Stimulated activated CD8-positive, alpha-beta memory T cell treated with anti-CD3 and anti-CD28 coated beads, Interleukin-15, amount 100 ng/mL, for 1 hour (primary cell): ENCODE data around the gene ALPP.
"Not testable (repeated sequence)": the region's sequence is repeated elsewhere in the genome, so short reads cannot be mapped to it uniquely, and the experiment has no call there.

Experiments used
- DNase-seq: peaks from one replicate; pipeline ENCODE4 v3.0.0-alpha.2; 2020; ENCODE audit warnings: low read depth

Gene ALPP

DNA sequence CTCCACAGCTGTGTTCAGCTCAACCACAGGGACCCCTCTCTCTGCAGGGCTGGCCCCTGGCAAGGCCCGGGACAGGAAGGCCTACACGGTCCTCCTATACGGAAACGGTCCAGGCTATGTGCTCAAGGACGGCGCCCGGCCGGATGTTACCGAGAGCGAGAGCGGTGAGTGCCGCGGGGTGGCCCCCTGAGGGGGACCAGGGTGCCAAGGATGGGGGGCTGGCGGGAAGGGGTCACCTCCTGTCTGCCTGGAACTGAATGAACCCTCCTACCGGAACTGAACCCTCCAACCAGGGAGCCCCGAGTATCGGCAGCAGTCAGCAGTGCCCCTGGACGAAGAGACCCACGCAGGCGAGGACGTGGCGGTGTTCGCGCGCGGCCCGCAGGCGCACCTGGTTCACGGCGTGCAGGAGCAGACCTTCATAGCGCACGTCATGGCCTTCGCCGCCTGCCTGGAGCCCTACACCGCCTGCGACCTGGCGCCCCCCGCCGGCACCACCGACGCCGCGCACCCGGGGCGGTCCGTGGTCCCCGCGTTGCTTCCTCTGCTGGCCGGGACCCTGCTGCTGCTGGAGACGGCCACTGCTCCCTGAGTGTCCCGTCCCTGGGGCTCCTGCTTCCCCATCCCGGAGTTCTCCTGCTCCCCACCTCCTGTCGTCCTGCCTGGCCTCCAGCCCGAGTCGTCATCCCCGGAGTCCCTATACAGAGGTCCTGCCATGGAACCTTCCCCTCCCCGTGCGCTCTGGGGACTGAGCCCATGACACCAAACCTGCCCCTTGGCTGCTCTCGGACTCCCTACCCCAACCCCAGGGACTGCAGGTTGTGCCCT is 2.9 kb downstream of the ALPP start:
- DNase-seq = not testable (repeated sequence)

GRCh38 chr2:232382331-232383225 is 4.0 kb downstream of the ALPP start:
- no peak for DNase-seq

DNA sequence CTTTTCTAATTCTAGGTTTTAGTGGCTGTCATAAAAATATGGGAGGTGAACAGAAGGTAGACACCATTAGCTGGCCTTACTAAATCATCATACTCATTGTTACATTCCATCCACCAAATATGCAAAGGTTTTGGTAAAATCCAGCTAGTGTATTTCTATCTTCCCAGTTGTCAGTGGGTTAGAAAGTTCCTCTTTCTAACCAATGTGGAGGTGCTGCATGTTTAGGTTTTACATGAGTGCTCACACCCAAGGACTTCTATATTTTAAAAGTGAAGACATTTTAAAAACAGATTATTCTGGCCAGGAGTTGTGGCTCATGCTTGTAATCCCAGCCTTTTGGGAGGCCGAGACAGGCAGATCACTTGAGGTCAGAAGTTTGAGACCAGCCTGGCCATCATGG is 5.9 kb downstream of the ALPP start:
- DNase-seq = no peak

- DNase-seq = not testable (repeated sequence)
Observed at GRCh38 chr2:232385058-232385457, 6.5 kb downstream of the ALPP start.

DNA sequence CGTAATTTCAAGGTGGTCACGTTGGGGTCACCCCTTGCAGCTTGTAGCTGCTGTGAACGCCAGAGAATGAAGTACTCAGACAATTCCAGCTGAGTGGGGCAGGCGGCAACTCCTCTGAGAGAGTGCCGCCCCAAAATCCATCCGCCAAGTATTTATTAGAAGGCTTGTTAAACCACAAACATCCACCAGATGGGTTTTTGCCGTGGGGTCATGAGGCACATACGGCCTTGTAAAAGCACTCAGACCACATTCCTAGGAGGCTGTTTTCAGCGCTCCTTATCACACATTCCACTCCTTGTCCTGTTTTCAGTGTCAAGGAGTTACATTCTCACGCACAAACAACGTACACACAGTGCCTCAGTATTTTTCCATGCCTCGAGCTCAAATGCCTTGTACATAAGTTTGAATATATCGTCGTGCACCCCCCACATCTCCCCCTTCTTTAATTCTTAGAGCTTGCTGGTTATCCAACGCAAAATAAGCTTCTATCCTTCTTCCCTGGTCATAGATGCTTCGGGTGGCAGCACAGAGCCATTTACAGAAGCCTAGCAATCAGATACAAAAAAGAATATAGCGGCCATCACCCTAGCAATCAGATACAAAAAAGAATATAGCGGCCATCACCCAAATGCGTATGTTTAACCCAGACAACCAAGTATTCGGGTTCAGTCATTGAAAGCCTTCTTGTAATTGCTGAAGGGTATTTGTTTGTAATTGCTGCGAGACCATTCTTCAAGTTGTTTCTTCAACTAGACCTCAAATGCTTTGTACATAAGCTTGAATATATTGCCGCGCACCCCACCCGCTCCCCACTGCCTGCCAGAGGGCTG is 7.3 kb downstream of the ALPP start:
- DNase-seq = no peak

DNA sequence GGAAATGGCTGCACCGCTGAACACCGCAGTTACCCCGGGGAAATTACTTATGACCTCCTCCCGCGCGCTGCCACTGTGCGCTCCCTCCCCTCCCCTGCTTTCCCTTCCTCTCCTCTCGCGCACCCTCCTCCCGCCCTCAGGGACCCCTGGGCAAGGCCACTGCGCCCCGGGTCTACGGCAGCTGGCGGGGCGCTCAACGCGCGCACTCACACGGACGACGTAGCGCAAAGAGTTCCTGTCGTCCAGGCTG is 7.9 kb downstream of the ALPP start:
- no peak for DNase-seq

DNA sequence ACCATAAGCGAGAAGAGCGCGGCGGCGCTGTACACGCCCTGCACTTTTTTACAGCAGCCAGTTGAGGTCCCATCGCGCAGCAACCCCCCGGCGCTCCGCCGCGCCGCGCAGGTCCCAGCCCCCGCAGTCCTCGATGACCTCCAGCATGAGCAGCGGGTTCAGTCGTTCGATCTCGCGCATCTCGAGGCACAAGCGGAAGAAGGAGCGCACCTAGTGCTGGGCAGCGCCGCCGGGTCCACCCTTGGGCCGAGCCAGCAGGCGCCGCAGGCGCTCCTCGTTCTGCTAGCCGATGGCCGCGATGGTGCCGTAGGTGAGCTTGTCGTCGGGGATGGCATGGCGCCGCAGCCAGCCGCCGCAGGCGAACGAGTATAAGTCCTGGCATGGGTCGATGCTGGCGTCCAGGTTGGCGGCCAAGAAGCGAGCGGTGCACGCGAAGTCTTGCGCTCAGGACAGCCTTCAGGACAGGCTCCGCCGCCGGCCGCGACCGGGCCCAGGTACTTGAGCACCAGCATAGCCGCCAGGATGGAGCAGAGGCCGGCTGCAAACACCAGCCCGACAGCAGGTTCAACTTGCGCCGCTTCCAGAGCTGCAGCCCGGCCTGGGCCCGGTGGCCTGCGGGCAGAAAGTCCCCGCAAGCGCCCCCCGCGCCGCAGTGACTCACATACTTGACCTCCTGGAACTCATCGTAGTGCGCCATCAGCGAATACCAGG is 8.3 kb downstream of the ALPP start:
- no peak for DNase-seq

- no peak for DNase-seq
Observed at GRCh38 chr2:232387451-232388171, 9.1 kb downstream of the ALPP start.

GRCh38 chr2:232388324-232388891 is 9.9 kb downstream of the ALPP start:
- no peak for DNase-seq

DNA sequence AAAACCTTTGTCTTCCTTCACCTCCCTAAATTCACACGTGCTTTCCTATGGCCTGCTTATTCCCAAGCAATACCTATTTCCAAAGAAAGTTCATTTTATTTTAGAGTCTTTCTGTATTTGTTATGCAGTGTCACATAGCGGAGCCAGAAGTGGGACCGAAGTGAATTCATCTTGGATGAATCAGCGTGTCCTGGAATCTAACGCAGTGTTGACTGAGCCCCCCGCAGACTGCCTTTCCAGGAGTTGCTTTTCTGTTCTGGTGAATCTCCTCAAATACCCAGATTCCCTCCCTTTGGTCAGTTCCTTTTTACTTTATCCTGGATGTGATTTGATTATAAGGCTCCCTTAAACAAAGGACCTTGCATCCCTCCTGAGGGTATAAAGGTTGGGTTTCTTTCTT is 10.8 kb downstream of the ALPP start:
- no peak for DNase-seq

DNA sequence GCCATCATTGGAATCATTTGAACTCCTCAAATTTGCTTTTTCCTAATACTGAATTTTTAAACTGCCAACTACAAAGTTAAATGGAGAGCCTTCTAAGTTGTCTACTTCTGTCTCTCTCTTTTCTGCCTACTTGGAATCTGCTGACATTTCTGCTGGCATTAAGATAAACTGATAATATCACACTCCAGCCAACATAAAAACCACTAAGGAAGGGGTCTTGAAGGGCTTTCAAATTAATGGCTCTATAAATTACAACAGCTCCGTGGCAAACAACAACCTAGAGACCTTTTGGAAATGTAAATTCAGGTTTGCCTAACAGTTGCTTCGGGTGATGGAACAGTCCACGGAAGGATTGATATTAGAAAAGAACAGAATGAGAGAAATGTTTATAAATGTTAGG is 12.1 kb downstream of the ALPP start:
- DNase-seq = no peak

GRCh38 chr2:232393556-232393955 is 15.0 kb downstream of the ALPP start:
- no peak for DNase-seq

GRCh38 chr2:232394431-232394830 is 15.9 kb downstream of the ALPP start:
- DNase-seq = not testable (repeated sequence)

GRCh38 chr2:232395586-232395985 is 17.0 kb downstream of the ALPP start:
- DNase-seq = no peak

DNA sequence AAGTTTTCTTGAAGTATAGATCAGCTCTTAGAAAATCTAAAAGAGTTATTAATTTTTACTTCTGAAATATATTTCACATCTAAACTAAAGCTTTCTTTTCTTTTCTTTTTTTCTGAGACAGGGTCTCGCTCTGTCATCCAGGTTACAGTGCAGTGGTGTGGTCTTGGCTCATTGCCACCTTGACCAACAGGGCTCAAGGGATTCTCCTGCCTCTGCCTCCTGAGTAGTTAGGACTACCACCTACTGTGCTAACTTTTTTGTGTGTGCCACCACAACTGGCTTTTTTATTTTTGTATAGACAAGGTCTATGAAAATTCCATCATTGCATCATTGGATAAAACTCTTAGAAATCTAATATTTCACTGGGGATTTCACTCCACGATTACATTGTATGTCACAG is 18.1 kb downstream of the ALPP start:
- no peak for DNase-seq

DNA sequence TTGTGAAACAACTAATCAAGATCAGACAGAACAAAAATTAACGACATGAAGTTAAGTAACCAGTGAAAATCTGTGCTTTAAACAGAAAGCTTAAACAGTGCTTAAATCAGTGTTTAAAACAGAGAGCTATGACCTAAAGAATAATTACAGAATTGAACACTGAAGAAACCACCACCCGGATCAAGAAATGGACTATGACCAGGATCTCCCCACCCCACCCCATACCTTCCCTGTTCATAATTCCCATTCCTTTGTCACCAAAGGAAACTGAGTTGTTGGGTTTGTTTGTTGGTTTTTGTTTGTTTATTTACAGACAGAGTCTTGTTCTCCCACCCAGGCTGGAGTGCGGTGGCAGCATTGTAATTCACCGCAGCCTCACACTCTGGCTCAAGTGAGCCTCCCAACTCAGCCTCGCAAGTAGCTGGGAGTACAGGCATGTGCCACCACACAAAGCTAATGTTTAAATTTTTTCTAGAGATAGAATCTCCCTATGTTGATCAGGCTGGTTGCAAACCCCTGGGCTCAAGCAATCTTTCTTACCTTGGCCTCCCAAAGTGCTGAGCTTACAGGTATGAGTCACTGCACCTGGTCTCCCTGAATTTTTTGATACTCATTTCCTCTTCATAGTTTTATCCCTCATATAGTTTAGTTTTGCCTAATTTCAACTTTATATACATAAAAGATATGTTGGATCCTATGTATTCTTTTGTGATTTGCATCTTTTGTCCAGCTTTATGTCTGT is 19.9 kb downstream of the ALPP start:
- no peak for DNase-seq

DNA sequence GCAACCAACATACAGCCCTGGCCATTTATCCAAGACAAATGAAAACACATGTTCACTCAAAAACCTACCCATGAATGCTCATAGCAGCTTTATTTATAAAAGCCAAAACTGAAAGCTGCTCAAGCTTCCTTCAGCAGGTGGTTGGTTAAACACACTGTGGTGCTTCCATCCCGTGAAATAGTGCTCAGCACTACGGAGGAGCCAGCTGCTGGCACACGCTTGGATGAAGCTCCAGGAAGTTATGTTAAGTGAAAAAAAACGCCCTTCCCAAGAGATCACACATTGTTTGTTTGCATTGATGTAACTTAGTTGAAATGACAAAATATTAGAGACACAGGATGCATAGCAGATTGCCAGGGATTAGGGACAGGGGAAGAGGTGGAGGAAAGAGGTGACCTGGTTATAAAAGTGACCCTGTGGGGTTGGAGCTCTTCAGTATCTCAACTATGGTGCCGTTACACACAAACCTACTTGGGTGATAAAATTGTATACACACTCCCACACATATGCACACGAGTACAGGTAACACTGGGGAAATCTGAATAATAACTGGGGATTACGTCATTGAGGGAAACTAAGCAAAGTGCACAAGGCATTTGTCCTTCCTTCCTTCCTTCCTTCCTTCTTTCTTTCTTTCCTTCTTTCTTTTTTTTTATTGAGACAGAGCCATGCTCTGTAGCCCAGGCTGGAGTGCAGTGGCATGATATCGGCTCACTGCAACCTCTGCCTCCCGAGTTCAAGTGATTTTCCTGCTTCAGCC is 21.9 kb downstream of the ALPP start:
- no peak for DNase-seq

DNA sequence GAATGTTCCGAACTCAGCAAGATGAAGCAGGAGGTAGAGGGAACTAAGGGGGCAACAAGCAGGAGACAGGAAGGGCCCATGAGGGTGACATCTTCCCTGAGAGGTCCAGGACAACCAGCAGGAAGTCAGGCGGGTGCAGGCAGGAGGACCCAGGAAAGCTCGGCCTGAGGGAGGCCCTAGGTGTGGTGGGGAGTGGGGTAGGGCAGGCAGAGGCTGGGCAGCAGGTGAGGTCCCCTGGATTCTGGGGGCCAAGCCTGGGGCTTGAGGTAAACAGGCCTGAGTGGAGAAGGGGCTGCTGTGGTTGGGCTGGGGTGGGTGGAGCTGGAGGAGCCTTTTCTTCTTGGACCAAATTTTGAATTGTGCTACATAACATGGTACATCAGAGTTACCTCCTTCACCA is 24.0 kb downstream of the ALPP start:
- no peak for DNase-seq

DNA sequence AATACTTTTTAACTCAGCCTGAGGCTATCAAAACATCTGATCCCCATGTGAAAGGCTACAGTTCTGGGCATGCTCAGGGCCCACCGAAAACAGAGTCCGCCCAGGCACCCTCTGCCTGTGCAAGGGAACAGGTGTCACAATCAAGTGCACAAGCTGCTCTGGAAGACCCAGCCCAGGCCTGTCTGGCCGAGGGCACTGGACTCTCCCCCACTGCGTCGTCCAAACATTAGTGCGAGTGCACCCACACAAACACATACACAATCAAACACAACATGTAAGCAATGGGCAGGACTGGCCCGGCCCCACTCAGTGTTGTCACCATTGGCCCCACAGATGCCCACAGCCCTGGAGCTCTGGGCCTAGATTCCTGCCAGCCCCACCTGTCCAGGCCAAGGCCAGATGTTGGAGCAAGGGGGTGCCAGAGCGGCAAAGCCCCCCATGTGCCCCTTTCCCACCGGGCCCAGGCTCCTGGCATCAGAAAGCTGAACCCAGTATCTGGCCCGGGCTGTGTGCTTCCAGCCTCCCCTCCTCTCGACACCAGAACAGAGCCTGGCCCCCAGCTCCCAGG is 27.5 kb downstream of the ALPP start:
- no peak for DNase-seq
